GM23338 (cell line): ENCODE measurements around the gene BET1. TPM values are rescaled to one million over a fixed set of nuclear protein-coding genes. Genes with fewer than 3 reads are reported as not detected.

ENCODE experiments used
- polyA plus RNA-seq: library from polyadenylated mRNA; unstranded; fragments of >200 nt; fragmentation: Nextera tagmentation; extraction: Ambion mirVana; gene quantifications from 2 replicates; pipeline ENCODE4 v1.2.1, GENCODE V29; 2016
- total RNA-seq: library from RNA; depleted of rRNA; stranded (reverse); fragments of >200 nt; shearing (Covaris generic); gene quantifications from 2 replicates; pipeline ENCODE4 v1.2.3, GENCODE V29; 2014; rRNA removed

Gene BET1
- total and polyA plus RNA-seq, 2 experiments from 2014 or later: 42.2 to 69.2 TPM

Other genes with a start within 250 kb of the BET1 start
- 11.2 and 13.3 TPM in 2 replicates for gene TFPI2, start 113.6 kb downstream of the BET1 start, total RNA-seq
- gene TFPI2, start 113.6 kb downstream of the BET1 start, polyA plus RNA-seq: 18.1 and 24.9 TPM in 2 replicates
- not detected in 2 replicates for gene GNGT1, start 97.8 kb downstream of the BET1 start, total RNA-seq
- 0.87 and 1.6 TPM in 2 replicates for gene GNGT1, start 97.8 kb downstream of the BET1 start, polyA plus RNA-seq
- 0.89 and 1.6 TPM in 2 replicates for gene GNG11, start 82.6 kb downstream of the BET1 start, total RNA-seq
- gene GNG11, start 82.6 kb downstream of the BET1 start, polyA plus RNA-seq: 6.0 and 6.3 TPM in 2 replicates